ENCODE results near the gene MSI2.

DNA sequence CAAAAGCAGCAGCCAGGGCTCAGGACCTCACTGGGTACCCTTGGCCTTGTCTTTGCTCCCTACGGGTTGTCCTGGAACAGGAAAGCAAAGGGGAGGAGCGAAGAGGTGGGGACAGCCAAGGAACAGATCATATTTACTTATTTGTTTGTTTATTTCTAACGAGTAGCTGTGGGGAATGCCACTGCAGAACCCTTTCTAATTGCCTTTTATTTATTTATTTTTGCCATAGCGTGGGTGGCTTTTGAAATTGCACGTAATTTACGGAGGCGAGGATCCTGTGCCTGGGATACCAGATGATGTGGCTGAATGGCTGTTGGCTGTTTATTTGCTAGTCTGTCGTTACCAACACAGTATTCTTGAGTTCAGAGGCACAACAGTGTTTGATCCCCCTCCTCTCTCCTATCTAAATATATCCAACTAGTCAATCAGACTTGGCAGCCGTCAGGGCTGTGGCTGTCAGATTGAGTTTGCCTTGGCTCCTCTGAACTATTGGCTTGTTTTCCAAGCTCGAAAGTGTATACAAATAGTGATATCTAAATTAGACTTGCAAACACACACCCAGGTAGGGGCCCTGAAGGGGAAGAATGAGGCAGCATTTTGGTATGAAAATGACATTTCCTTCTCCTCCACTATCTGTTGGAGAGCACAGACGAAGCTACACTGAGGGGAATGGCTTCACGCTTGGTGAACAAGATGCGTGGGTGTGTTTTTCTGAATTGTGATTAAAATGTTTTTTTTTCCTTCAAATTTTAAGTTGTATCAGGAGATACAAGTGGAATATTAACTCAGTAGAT is 110.4 kb downstream of the MSI2 start:
- TF ChIP-seq POLR2AphosphoS5 (IDR thresholded peaks at IDR 0.05; ENCODE audit: low read depth, low read length) (no peak), POLR2A (IDR thresholded peaks at IDR 0.05; ENCODE audit: low read depth, low read length) (no peak)
